A673 (cell line): ENCODE measurements around the gene WDR11. TPM values are rescaled to one million over a fixed set of nuclear protein-coding genes. Genes with fewer than 3 reads are reported as not detected.

Experiments used
- BruUV-seq: library from RNA; stranded (reverse); fragments of 400-500 nt; replicated peaks from 2 replicates; lab custom pipeline; 2021; lab: Mats Ljungman, UMichigan
- CTCF ChIA-PET: fragments of 300-600 bp; sonication (Branson Sonifier 250); formaldehyde crosslinking; loops from one replicate; lab custom pipeline; 2022; ENCODE audit warnings: antibody characterized with exemption; lab: Charles Lee
- POLR2A ChIA-PET: fragments of 300-600 bp; sonication (Branson Sonifier 250); formaldehyde crosslinking; loops from one replicate; lab custom pipeline; 2022; ENCODE audit warnings: antibody characterized with exemption; ENCODE audit not compliant: low non-redundant PET; lab: Charles Lee
- DNase-seq: peaks from one replicate; pipeline ENCODE4 v3.0.0-alpha.2; 2015; ENCODE audit warnings: low spot score
- H3K27ac ChIP-seq: fragments of 200-600 bp; sonication (generic); 2 replicates; pipeline ENCODE4 v1.5.1; 2016; ENCODE audit warnings: mixed run types, low read depth, mild to moderate bottlenecking, mixed read lengths, antibody characterized with exemption, low read length; ENCODE audit not compliant: poor library complexity, severe bottlenecking
- H3K27me3 ChIP-seq: fragments of 200-600 bp; sonication (generic); replicated peaks from 2 replicates; pipeline ENCODE4 v1.6.1; 2017; ENCODE audit warnings: mixed run types, low read depth, mild to moderate bottlenecking, mixed read lengths, antibody characterized with exemption, low read length; ENCODE audit not compliant: insufficient read depth, poor library complexity
- H3K36me3 ChIP-seq: fragments of 200-600 bp; sonication (generic); 2 replicates; pipeline ENCODE4 v1.6.1; 2016; ENCODE audit warnings: mixed run types, mild to moderate bottlenecking, mixed read lengths, antibody characterized with exemption, low read length; ENCODE audit not compliant: insufficient read depth, poor library complexity, severe bottlenecking
- H3K4me1 ChIP-seq: fragments of 200-600 bp; sonication (generic); 2 replicates; pipeline ENCODE4 v1.6.1; 2017; ENCODE audit warnings: mixed run types, mild to moderate bottlenecking, mixed read lengths, antibody characterized with exemption, low read length; ENCODE audit not compliant: insufficient read depth, poor library complexity, severe bottlenecking
- H3K4me3 ChIP-seq: fragments of 200-600 bp; sonication (generic); 2 replicates; pipeline ENCODE4 v1.5.1; 2016; ENCODE audit warnings: low read depth, mixed run types, mild to moderate bottlenecking, mixed read lengths, low read length; ENCODE audit not compliant: poor library complexity, severe bottlenecking
- H3K9me3 ChIP-seq: fragments of 200-600 bp; sonication (generic); 2 replicates; pipeline ENCODE4 v1.6.1; 2016; ENCODE audit warnings: mixed run types, low read depth, mild to moderate bottlenecking, mixed read lengths, antibody characterized with exemption, low read length; ENCODE audit not compliant: poor library complexity, severe bottlenecking
- EZH2 ChIP-seq: fragments of 200-600 bp; sonication (generic); IDR thresholded peaks from 2 replicates; pipeline ENCODE4 v1.6.1; 2017; ENCODE audit warnings: borderline replicate concordance, low read depth, mild to moderate bottlenecking, mixed read lengths, antibody characterized with exemption, low read length; ENCODE audit not compliant: poor library complexity, severe bottlenecking
- intact Hi-C: fragments of 100-400 bp; cut with micrococcal nuclease; formaldehyde crosslinking; loops from one replicate; pipeline ENCODE4 v1.10.0; 2022; ENCODE audit not compliant: unreplicated experiment
- total RNA-seq: library from RNA; stranded (reverse); gene quantifications from 2 replicates; pipeline ENCODE4 v1.2.3, GENCODE V29; 2021
- TF ChIP-seq, protein P1 (sequence below): fragments of 300-800, 200-600 bp; sonication (generic); conservative IDR thresholded peaks from 2 replicates; pipeline ENCODE4 v1.5.1; 2017; ENCODE audit warnings: low read depth, mild to moderate bottlenecking, antibody characterized with exemption, low read length, moderate library complexity, mixed read lengths

WDR11 gene
- total RNA-seq, 1 experiment from 2014 or later, result 33.4 TPM

- ChIA-PET POLR2A (no interaction called here), CTCF (no interaction called here)
- Histone ChIP-seq H3K4me3 (no peak overlapping the region), H3K27ac (no peak overlapping the region), H3K9me3 (no peaks in the 10 kb centered on the region), H3K36me3 (no peaks in the 10 kb centered on the region), H3K27me3 (peaks cover 89% of the 10 kb centered on the region), H3K4me1 (no peaks in the 10 kb centered on the region)
- intact Hi-C loops, result no loop called here
- no peak for DNase-seq
- TF ChIP-seq EZH2, result no peak
- TF ChIP-seq, protein P1, sequence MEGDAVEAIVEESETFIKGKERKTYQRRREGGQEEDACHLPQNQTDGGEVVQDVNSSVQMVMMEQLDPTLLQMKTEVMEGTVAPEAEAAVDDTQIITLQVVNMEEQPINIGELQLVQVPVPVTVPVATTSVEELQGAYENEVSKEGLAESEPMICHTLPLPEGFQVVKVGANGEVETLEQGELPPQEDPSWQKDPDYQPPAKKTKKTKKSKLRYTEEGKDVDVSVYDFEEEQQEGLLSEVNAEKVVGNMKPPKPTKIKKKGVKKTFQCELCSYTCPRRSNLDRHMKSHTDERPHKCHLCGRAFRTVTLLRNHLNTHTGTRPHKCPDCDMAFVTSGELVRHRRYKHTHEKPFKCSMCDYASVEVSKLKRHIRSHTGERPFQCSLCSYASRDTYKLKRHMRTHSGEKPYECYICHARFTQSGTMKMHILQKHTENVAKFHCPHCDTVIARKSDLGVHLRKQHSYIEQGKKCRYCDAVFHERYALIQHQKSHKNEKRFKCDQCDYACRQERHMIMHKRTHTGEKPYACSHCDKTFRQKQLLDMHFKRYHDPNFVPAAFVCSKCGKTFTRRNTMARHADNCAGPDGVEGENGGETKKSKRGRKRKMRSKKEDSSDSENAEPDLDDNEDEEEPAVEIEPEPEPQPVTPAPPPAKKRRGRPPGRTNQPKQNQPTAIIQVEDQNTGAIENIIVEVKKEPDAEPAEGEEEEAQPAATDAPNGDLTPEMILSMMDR, result peak; percentile 26; the same call in 1 of the 2 replicates
- BruUV-seq, result no TSS peak
Measured at GRCh38 chr10:120805014-120805812, 45.9 kb upstream of the WDR11 start.

- Histone ChIP-seq H3K4me3 (no peak overlapping the region), H3K27me3 (peaks cover 89% of the 10 kb centered on the region), H3K9me3 (no peaks in the 10 kb centered on the region), H3K27ac (no peak overlapping the region), H3K36me3 (no peaks in the 10 kb centered on the region), H3K4me1 (no peaks in the 10 kb centered on the region)
- CTCF ChIA-PET, result no interaction called here
- intact Hi-C loops, result no loop called here
- no peak for DNase-seq
- no TSS peak for BruUV-seq
- TF ChIP-seq EZH2, result no peak
- TF ChIP-seq, protein P1, result no peak
- POLR2A ChIA-PET, result no interaction called here
Measured at GRCh38 chr10:120806081-120806480, 45.1 kb upstream of the WDR11 start.

GRCh38 chr10:120810298-120810697 is 40.9 kb upstream of the WDR11 start:
- POLR2A ChIA-PET, result no interaction called here

More at GRCh38 chr10:120810298-120810697, 40.9 kb upstream of the WDR11 start:
- no TSS peak for BruUV-seq
- Histone ChIP-seq H3K4me1 (no peaks in the 10 kb centered on the region), H3K27me3 (peaks cover 96% of the 10 kb centered on the region), H3K9me3 (no peaks in the 10 kb centered on the region), H3K36me3 (no peaks in the 10 kb centered on the region), H3K4me3 (no peak overlapping the region), H3K27ac (no peak overlapping the region)
- CTCF ChIA-PET, result no interaction called here
- TF ChIP-seq, protein P1, result no peak
- no peak for TF ChIP-seq EZH2
- no peak for DNase-seq
- intact Hi-C loops, result no loop called here
